Activated T-helper 17 cell treated with anti-CD3 and anti-CD28 coated beads, Interleukin-2, amount 50 U/mL, for 72 hours (primary cell): ENCODE data around the gene KCNC3. TPM values are rescaled to one million over a fixed set of nuclear protein-coding genes. Genes with fewer than 3 reads are reported as not detected.

Experiments
- ATAC-seq: fragments of 150-1000 bp; cut with Tn5 transposase; replicated peaks from 2 replicates; pipeline ENCODE4 v1.10.0; 2021; ENCODE audit warnings: mild to moderate bottlenecking, moderate library complexity
- H3K27ac Mint-ChIP-seq: one replicate; pipeline ENCODE4 v1.8.0; 2022; ENCODE audit warnings: mixed read lengths
- H3K27me3 Mint-ChIP-seq: one replicate; pipeline ENCODE4 v1.8.0; 2022; ENCODE audit warnings: mixed read lengths
- H3K36me3 Mint-ChIP-seq: one replicate; pipeline ENCODE4 v1.8.0; 2022; ENCODE audit warnings: low read depth, mild to moderate bottlenecking, mixed read lengths
- H3K4me1 Mint-ChIP-seq: one replicate; pipeline ENCODE4 v1.8.0; 2022; ENCODE audit warnings: mixed read lengths
- H3K4me3 Mint-ChIP-seq: one replicate; pipeline ENCODE4 v1.8.0; 2022; ENCODE audit warnings: mild to moderate bottlenecking, mixed read lengths
- H3K9me3 Mint-ChIP-seq: one replicate; pipeline ENCODE4 v1.8.0; 2022; ENCODE audit warnings: mixed read lengths
- total RNA-seq, 2 donors: library from RNA; stranded (reverse); gene quantifications; one replicate each; pipeline ENCODE4 v1.2.3, GENCODE V29; 2022

The KCNC3 gene
- total RNA-seq, 2 donors from 2014 or later: 12.8 to 18.8 TPM

GRCh38 chr19:50314724-50315708 is 14.2 kb downstream of the KCNC3 start:
- peaks cover 11% of the 10 kb centered on the region for H3K36me3 Mint-ChIP-seq
- peaks cover 6% of the 10 kb centered on the region for H3K4me1 Mint-ChIP-seq
- H3K9me3 Mint-ChIP-seq: no peaks in the 10 kb centered on the region
- peak overlapping the region; percentile 49 for H3K4me3 Mint-ChIP-seq
- peaks cover 49% of the 10 kb centered on the region for H3K27me3 Mint-ChIP-seq
- no peak for ATAC-seq
- H3K27ac Mint-ChIP-seq: no peak overlapping the region

GRCh38 chr19:50313812-50314536 is 15.2 kb downstream of the KCNC3 start:
- Mint-ChIP-seq H3K27ac (no peak overlapping the region), H3K9me3 (no peaks in the 10 kb centered on the region), H3K4me3 (no peak overlapping the region), H3K36me3 (peaks cover 11% of the 10 kb centered on the region), H3K4me1 (peaks cover 6% of the 10 kb centered on the region), H3K27me3 (peaks cover 56% of the 10 kb centered on the region)
- ATAC-seq: no peak

- H3K9me3 Mint-ChIP-seq: no peaks in the 10 kb centered on the region
- no peak for ATAC-seq
- no peak overlapping the region for H3K27ac Mint-ChIP-seq
- H3K36me3 Mint-ChIP-seq: peaks cover 11% of the 10 kb centered on the region
- H3K4me3 Mint-ChIP-seq: no peak overlapping the region
- H3K4me1 Mint-ChIP-seq: peaks cover 6% of the 10 kb centered on the region
- peaks cover 62% of the 10 kb centered on the region for H3K27me3 Mint-ChIP-seq
Observed at GRCh38 chr19:50312967-50313811, 16.0 kb downstream of the KCNC3 start.

DNA sequence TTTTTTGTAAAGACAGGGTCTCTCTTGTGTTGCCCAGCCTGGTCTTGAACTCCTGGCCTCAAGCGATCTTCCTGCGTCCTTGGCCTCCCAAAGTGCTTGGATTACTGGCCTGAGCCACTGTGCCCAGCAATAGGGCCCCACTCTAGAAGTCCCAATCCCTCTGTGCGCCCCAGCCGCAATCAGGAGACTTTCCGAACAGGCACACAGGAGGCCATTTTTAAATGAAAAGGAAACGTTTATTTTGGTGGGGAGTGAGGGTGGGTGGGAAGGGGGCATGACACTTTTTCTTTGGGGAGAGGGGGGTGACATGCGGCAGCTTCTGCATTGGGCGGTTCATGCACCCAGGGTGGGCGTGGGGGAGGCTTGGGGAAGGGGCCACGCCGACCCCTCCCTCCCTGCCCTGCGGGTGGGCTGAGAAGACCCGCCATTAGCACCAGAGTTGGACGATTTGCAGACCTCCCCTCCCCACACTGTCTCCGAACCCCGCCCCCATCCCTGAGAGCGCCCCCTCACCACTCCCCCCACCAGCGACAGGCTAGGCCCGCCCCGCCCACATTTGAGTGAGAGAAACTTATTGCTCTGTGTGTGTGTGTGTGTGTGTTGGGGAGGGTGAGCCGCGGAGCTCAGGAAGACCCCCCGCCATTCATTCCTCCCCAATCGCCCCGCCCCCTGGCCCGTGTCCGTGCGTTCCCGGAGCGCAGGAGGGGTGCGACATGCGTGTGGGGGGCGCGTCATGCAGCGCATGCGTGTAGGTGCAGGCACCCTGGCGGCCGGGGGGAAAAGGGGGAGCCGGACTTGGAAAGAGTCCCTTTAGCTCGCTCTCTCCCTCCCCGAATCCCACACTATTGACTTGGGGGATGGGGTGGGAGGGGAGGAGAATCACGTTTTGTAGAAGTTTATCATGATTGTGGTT is 17.2 kb downstream of the KCNC3 start:
- peaks cover 59% of the 10 kb centered on the region for H3K27me3 Mint-ChIP-seq
- ATAC-seq: no peak
- H3K9me3 Mint-ChIP-seq: no peaks in the 10 kb centered on the region
- peaks cover 11% of the 10 kb centered on the region for H3K36me3 Mint-ChIP-seq
- peaks cover 6% of the 10 kb centered on the region for H3K4me1 Mint-ChIP-seq
- no peak overlapping the region for H3K4me3 Mint-ChIP-seq
- H3K27ac Mint-ChIP-seq: no peak overlapping the region

DNA sequence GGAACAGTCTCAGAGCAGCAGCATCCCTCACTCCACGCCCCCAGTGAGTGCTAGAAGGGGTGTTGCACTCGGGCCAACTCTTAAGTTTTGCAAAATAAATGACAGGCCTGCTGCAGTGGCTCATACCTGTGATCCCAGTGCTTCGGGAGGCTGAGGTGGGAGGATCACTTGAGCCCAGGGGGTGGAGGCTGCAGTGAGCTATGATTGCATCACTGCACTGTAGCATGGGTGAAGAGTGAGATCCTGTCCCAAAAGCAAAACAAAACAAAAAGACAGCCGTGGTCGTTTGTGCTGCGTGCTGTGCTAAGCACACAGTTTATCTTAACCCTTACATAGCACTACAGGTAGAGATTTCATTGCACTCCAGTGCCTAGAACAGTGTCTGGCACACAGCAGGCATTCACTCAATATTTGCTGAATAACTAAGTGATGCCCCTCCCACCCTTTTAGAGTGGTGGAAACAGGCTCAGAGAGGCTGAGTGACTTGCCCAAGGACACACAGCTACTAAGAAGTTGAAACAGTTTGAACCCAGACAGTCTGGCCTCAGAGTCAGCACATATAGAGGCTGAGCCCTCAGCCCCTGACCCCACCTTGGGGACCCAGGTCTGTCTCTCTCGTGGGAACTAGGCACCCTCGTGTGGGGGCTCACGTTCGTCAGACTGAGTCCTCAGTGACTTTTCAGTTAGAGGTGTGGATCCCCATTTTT is 18.3 kb downstream of the KCNC3 start:
- H3K27me3 Mint-ChIP-seq: peaks cover 60% of the 10 kb centered on the region

GRCh38 chr19:50309396-50310125 is 19.6 kb downstream of the KCNC3 start:
- H3K36me3 Mint-ChIP-seq: no peaks in the 10 kb centered on the region
- H3K9me3 Mint-ChIP-seq: no peaks in the 10 kb centered on the region
- H3K27me3 Mint-ChIP-seq: peaks cover 60% of the 10 kb centered on the region
- no peak overlapping the region for H3K4me3 Mint-ChIP-seq
- no peak for ATAC-seq
- no peaks in the 10 kb centered on the region for H3K4me1 Mint-ChIP-seq
- H3K27ac Mint-ChIP-seq: no peak overlapping the region

More for the DNA sequence above, 18.3 kb downstream of the KCNC3 start:
- Mint-ChIP-seq H3K9me3 (no peaks in the 10 kb centered on the region), H3K27ac (no peak overlapping the region), H3K36me3 (peaks cover 6% of the 10 kb centered on the region), H3K4me1 (peaks cover 6% of the 10 kb centered on the region), H3K4me3 (no peak overlapping the region)
- ATAC-seq: no peak

DNA sequence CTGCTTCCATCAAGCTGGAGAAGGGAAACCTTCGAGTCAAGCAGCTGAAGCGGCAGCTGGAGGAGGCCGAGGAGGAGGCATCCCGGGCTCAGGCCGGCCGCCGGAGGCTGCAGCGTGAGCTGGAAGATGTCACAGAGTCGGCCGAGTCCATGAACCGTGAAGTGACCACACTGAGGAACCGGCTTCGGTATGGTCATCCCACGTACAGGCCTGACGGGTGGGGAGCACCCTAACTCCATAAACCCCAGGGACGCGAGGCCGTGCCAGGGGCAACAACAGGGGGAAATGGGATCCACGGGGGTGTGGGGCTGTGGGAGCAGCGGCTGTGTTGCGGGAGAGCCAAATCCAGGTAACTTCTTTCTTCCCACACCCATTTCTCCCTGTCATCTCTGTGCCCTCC is 20.2 kb downstream of the KCNC3 start:
- Mint-ChIP-seq H3K9me3 (no peaks in the 10 kb centered on the region), H3K4me3 (no peak overlapping the region), H3K27me3 (peaks cover 58% of the 10 kb centered on the region), H3K27ac (no peak overlapping the region), H3K36me3 (no peaks in the 10 kb centered on the region), H3K4me1 (no peaks in the 10 kb centered on the region)
- ATAC-seq: no peak

DNA sequence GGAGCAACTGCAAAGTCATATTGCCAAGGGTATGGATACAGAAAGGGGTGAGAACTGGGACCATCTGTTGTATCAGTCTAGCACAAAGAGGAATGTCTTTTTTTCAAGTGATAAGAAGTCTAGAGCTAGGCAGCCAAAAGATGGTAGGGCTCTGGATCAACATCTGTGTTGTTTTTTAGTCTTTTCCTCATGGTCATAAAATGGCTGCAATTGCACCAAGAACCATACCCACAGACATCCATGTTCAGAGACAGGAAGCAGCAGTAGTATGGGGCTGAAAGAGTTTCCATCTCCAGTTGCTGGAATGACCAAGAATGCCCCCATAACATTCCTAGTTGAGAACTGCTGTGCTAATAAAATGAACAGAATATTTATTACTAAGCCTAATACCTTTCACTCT is 25.6 kb downstream of the KCNC3 start:
- no peak overlapping the region for H3K4me3 Mint-ChIP-seq
- no peak for ATAC-seq
- H3K27ac Mint-ChIP-seq: no peak overlapping the region
- H3K9me3 Mint-ChIP-seq: no peaks in the 10 kb centered on the region
- H3K27me3 Mint-ChIP-seq: peaks cover 41% of the 10 kb centered on the region
- no peaks in the 10 kb centered on the region for H3K36me3 Mint-ChIP-seq
- peaks cover 12% of the 10 kb centered on the region for H3K4me1 Mint-ChIP-seq

DNA sequence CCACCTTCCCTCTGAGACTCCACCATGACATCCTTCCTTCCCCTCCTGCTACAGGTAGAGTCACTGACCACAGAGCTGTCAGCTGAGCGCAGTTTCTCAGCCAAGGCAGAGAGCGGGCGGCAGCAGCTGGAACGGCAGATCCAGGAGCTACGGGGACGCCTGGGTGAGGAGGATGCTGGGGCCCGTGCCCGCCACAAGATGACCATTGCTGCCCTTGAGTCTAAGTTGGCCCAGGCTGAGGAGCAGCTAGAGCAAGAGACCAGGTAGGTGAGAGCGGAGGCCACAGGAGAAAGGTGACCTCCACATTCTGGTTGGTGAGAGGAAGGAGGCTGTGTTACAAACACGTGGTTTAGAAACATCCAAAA is 27.6 kb downstream of the KCNC3 start:
- peaks cover 12% of the 10 kb centered on the region for H3K4me1 Mint-ChIP-seq

DNA sequence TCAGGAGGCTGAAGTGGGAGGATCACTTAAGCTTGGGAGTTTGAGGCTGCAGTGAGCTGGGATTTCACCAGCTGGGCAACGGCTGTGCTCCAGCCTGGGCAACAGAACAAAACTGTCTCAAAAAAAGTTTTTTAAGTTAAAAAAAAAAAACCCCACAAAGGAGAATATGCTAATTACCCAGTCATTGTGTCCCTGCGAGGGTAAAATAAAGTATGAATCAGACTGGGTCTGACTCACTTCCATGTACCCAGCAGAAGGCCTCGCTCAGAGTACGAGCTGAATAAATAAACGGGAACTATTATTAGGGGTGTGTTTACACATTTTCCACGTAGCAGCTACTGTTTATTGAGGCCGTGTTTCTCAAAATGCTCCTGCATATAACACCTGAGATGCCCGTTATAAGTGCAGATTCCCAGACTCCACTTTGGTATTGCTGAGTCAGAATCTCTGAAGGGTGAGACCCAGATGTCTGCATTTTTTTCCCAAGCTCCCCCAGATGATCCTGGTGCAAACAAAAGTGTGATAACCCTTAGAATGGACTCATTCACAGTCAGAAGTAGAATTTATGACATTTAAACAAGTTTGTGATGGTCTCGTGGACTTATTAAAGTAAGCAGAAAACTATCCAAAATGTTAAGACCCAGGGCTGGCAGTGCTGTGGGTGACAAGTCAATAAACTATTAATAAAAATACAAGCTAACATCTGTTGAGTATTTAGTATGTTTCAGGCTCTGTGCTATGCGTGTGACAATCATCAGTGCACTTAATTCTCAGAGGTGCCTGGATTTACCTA is 28.2 kb downstream of the KCNC3 start:
- peaks cover 12% of the 10 kb centered on the region for H3K4me1 Mint-ChIP-seq
- ATAC-seq: peak; percentile 99
- no peaks in the 10 kb centered on the region for H3K36me3 Mint-ChIP-seq
- H3K27me3 Mint-ChIP-seq: peaks cover 30% of the 10 kb centered on the region
- H3K4me3 Mint-ChIP-seq: peak overlapping the region; percentile 38
- no peaks in the 10 kb centered on the region for H3K9me3 Mint-ChIP-seq
- no peak overlapping the region for H3K27ac Mint-ChIP-seq

More for the DNA sequence above, 27.6 kb downstream of the KCNC3 start:
- peak; percentile 43 for ATAC-seq
- Mint-ChIP-seq H3K36me3 (no peaks in the 10 kb centered on the region), H3K27me3 (peaks cover 35% of the 10 kb centered on the region), H3K4me3 (peak overlapping the region; percentile 38), H3K27ac (no peak overlapping the region), H3K9me3 (no peaks in the 10 kb centered on the region)

DNA sequence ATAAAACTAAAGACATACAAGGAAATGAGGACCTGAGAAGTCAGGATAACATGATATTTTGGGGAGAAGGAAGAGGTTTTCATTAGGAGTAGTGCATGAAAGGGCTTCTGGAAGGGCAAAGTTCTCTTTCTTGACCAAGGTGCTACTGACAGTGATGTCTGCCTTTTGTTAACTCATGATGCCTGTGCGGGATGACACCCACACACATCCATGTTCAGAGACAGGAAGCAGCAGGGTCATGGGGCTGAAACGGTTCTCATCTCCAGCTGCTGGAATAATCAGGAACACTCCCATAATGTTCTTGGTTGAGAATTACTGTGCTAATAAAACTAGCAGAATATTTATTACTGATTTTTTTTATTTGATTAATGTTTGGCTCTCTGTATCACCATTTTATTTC is 29.1 kb downstream of the KCNC3 start:
- H3K4me1 Mint-ChIP-seq: peaks cover 12% of the 10 kb centered on the region
- H3K27ac Mint-ChIP-seq: no peak overlapping the region

More for the DNA sequence above, 29.1 kb downstream of the KCNC3 start:
- peaks cover 27% of the 10 kb centered on the region for H3K27me3 Mint-ChIP-seq
- H3K4me3 Mint-ChIP-seq: no peak overlapping the region
- no peaks in the 10 kb centered on the region for H3K36me3 Mint-ChIP-seq
- no peaks in the 10 kb centered on the region for H3K9me3 Mint-ChIP-seq
- no peak for ATAC-seq
